Measurements from ENCODE around the gene OR10H5.

Gene OR10H5

GRCh38 chr19:15850385-15850784 is 62.9 kb downstream of the OR10H5 start:
- no peak for DNase-seq

Measured in CD4-positive, alpha-beta T cell treated with Interleukin-10 for 1 hour (primary cell).